ENCODE measurements around the gene C9orf43.

C9orf43 gene

DNA sequence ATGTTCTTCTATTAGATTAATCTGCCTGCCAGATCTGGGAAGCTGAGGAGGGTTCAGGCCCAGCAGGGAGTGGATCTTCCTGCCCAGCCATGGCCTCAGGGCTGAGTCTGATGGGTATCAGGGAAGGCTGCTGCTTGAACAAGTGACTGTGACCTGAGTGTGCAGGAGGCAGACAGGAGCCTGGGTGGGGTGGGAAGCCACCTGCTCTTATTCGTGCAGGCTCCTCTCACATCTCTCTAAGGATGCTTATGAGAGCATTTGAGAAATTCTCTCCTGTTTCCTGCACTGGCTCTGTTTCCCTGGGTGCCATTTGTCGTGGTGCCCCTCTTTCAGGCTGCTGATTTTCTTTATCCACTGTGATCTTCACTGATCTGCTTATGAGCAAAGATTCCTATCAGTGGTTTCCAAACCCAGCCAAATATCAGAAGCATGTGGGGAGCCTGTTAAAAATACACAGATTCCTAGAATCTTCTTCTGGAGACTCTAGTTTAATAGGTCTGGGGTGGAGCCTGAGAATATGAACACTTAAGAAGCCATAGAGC is 55.1 kb downstream of the C9orf43 start:
- no peak for DNase-seq (ENCODE audit: low read depth)

DNA sequence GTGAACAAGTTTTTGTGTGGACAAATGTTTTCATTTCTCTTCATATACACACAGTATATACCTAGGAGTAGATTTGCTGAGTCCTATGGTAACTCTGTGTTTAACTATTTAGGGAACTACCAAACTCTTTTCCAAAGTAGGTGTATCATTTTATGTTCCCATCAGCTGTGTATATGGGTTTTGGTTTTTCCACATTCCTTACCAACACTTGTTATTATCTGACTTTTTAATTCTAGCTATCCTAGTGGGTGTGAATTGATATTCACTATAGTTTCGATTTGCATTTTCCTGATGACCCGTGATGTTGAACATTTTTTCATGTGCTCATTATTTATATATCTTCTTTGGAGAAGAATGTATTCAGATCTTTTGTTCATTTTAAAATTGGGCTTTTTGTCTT is 56.6 kb downstream of the C9orf43 start:
- no peak for DNase-seq (ENCODE audit: low read depth)

DNA sequence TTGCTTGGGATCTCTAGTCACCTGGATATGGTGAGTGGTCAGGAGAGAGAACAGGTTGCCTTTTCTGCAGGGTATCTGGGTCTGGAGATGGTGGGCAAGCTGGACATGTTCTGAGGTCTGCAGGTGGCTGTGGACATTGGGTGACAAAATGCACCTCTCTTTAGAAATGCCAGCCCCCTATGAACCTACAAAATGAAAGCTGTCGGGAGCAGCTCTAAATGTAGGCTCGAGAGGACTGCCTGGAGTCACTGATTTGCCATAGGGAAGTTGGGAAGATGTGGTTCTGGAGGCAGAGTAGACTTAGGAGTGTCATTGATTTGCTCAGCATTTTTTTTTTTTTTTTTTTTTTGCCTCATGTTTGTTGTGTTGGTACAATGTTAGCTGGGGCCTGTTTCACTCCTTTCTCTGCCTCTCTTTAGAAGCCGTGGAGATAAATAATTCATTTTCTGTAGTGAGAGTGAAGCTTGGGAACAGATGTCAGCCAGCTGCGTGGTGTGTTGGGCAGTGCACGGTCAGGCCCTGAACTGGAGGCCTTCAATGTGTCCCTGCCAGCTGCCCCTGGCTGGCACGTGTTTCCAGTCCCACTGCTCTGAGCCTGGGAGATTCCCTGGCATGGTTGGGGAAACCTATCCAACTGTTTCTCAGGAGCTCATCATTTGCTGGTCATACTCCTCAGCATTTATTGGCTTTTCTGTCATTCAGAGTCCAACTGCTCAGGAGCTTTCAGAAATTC is 58.3 kb downstream of the C9orf43 start:
- DNase-seq (ENCODE audit: low read depth): no peak

DNA sequence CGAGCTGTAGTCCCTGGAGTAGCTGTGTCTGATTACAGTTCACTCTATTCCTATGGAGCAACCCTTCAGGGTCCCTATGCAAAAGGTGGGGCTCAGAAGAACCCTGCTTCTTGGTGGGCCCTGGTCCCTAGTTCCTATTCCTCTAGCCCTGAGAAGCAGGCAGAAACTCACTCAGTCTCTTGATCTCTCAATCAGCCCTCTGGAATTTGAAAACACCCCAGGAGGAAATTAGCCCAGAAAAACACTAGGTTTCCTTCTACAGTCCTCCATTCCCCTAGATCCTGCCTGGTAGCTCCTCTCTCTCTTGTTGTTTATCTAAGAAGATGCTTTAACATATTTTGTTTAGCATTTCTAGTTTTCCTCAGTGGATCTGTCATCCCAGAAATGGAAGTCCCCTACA is 60.6 kb downstream of the C9orf43 start:
- DNase-seq (ENCODE audit: low read depth): no peak

DNA sequence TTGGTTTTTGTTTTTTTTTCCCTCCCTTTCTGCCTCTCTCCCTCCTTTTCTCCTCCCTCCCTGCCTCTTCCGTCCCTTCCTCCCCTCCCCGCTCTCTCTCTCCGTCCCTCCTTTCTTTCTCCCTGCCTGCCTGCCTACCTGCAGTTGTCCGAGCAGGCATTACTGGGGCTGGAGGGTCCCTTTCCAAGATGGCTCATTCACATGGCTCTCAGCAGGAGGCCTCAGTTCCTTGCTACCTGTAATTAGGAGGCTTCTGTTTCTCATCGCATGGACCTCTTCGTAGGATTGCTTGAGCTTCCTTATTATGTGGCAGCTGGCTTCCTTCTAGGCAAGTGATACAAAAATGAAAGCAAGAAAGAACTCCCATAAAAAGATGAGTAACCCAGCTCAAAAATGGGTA is 61.0 kb downstream of the C9orf43 start:
- no peak for DNase-seq (ENCODE audit: low read depth)

DNA sequence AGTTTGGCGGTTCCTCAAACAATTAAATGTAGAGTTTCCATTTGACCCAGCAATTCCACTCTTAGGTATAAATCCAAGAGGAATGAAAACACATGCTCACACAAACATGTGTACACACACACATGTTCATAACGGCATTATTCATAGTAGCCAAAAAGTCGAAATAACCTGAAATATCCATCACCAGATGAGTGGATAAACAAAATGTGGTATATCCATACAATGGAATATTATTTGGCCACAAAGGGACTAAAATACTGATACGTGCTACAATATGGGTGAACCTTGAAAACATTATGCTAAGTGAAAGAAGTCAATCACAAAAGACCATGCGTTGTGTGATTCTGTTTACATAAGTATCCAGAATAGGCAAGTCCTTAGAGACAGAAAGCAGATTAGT is 61.7 kb downstream of the C9orf43 start:
- no peak for DNase-seq (ENCODE audit: low read depth)

DNA sequence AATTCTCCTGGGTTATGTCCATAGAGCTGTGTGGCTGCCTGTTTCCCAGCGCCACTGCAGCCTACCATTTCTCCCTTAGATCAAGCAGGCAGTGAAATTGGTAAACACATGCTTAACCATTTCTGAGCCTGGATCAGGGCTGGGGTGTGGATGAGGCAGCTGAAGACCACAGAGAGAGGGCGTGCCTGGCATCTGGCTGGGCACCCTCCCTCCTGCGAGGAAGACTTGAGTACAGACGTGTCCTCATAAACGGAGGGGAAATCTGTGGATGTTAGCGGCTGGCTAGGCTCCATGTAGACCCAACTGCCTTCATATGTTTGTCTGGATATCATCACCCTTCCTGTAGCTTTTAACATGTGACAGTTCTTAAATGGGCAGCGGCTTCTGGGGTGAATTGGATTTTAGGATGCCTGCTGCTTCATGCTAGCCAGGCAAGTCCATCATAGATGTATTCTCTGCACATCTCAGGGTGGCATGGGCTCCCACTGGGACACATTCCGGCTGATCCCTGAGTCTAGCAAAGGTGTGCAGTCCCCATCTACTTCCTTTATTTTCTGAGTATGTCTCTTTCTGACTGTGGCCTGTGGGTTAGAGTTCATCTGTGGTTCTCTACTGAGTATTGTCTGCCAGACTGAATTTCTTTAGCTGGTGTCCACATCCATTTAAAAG is 63.9 kb downstream of the C9orf43 start:
- DNase-seq (ENCODE audit: low read depth): no peak

DNA sequence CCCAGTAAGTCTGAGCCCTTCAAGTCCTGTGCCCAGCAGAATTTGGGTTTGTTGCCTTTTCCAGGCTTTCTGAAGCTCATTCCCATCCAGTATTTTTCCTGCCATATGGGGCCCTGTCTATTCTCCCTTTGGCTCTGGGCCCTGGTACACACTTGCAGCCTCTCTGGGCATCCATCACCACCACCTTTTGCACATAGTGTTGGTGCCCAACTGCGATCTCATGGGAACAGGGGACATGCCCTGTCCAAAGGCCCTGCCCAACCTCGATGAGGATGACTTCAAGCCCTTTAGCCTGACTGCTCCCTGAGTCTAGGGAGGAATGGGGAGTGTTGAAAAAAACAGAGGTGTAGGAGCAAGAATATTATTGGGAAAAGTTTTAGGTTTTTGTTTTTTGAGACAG is 64.5 kb downstream of the C9orf43 start:
- DNase-seq (ENCODE audit: low read depth): no peak

DNA sequence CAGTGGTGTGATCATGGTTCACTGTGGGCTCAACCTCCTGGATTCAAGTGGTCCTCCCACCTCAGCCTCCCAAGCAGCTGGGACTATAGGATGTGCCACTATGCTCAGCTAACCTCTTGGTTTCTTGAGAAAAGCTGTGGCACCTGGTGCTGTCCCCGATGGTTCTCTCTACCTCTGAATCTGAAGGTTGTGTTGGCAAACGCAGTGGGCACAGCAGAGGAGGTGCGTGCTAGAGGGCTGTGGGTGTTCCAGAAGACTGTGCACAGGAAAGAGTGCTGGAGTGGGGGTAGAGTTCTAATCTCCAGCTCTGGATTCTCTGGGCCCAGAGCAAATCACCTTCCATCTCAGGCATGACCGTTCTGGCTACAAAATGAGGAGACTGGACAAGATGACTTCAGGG is 65.4 kb downstream of the C9orf43 start:
- no peak for DNase-seq (ENCODE audit: low read depth)

DNA sequence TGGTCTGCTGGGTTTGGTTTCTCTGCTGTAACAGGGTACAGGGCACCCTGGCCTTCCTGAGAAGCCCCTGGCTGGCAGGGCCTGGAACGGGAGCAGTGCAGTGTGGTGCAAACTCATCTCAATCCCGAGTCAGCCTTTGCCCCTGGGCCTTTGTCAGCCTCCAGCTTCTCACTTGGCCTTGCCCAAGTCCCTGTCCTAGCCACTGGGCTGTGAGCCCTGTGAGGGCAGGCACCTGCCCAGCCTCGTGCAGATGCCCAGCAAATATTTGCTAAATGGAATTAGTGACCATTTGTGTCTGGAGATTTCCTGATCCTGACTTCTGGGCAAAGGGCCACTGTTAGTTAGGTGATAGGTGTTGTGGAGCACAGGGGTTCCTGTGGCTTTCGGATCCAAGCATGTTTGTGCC is 66.0 kb downstream of the C9orf43 start:
- no peak for DNase-seq (ENCODE audit: low read depth)

DNA sequence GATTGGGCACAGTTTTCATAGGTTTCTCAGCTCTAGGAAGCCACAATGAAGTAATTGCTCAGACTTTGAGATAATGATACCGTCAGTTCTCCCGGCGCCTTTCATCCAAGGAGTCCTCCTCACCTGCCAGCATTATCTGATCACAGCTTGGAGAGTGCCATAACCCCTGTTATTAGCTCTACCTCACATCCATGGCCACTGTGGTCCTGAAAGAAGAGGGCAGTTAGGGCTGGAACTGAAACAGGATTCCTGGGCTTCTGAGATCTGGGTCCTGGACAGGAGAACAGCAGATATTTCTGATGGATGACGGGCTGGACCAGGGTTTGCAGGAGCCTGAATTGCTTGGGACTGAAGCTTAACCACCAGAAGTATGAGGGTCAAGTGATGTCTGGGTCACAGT is 66.5 kb downstream of the C9orf43 start:
- no peak for DNase-seq (ENCODE audit: low read depth)

DNA sequence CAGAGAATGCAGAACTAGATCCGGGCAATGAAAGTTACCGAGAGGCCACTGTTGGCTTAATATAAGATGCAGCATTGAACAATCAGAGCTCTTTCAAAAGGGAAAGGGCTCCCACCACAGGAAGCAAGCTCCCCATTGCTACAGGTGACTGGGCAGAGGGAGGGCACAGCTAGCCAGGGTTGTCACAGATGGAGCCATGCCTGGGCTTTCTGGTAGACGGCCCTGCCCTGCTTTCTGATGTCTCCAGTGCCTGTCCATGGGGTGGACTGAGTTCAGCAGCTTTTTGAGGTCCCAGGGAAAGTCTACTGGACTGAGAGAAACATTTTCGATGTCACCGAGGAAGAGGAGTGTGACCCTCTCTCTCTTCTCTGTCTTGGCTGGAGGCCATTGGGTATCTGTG is 67.1 kb downstream of the C9orf43 start:
- DNase-seq (ENCODE audit: low read depth): no peak

DNA sequence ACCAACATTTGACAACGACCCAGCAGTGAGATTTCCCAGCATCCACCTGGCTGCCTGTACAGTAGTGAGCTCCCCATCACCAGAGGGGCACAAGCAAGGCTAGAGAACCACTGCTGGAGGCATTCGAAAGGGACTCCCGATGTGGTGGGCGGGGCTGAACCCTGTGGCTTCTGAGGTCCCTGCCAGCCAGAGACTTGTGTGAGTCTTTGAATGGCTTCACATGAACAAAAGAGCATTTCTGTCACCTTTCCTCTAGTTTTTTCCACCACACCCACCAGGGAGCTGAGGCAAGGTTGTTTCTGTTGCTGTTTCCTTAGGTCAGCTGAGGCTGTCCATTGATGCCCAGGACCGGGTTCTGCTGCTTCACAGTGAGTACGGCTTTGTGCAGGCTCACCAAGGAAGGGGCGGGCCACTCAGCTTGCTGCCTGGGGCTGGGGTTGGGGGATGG is 68.7 kb downstream of the C9orf43 start:
- no peak for DNase-seq (ENCODE audit: low read depth)

Measured in stromal cell of bone marrow (primary cell).